Cortex of kidney (tissue), 1 donor: ENCODE data around the gene DDX24.

ENCODE experiments used
- DNase-seq: peaks from one replicate; lab custom pipeline; 2025; lab: John Stamatoyannopoulos, UW

The DDX24 gene

GRCh38 chr14:94010625-94011024 is 70.4 kb downstream of the DDX24 start:
- no peak for DNase-seq

DNA sequence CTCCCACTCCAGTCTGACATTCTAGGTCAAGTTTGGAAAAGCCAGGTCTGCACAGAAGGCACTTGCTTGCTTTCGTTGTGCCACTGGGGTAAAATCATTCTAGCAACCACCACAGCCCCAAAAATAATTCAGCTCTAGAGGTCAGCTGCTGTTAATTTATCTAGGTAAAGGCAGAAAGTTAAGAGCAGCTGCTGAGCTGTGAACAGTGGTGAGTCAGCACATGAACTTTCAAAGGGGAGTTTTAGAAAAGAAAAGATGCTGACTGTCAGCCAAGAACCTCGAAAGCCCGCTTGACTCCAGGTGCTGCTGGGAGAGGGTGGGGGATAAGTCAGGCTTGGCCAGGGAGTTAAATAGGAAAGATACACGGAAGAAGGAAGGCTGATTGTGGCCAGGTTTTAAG is 71.2 kb downstream of the DDX24 start:
- no peak for DNase-seq

GRCh38 chr14:94008234-94008633 is 72.8 kb downstream of the DDX24 start:
- DNase-seq = no peak

GRCh38 chr14:94005324-94006073 is 75.5 kb downstream of the DDX24 start:
- DNase-seq = no peak

DNA sequence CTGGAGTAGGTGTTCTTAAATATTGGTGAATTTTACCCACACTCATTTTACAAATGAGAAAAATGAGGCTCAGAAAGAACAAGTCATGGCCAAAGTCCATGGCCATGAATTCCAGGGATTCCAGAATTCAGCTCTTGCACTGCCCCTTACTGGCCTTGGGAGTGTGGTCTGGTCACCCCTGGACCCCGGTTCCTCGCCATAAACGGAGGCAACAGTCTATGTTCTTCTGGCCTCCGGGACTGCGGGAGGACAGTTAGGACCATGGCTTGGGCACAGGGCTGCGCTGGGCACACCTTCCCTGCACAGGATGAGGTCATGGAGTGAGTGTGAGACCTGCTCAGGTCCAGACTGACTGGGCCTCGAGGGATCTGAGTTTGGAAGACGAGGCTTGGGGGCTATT is 77.0 kb downstream of the DDX24 start:
- DNase-seq = no peak

GRCh38 chr14:94003397-94003796 is 77.6 kb downstream of the DDX24 start:
- no peak for DNase-seq

GRCh38 chr14:94001501-94002396 is 79.3 kb downstream of the DDX24 start:
- no peak for DNase-seq

GRCh38 chr14:94001016-94001415 is 80.0 kb downstream of the DDX24 start:
- no peak for DNase-seq

GRCh38 chr14:94000267-94000666 is 80.7 kb downstream of the DDX24 start:
- DNase-seq = no peak

- DNase-seq = no peak
These were observed 81.4 kb downstream of the DDX24 start for GRCh38 chr14:93999573-93999972.

DNA sequence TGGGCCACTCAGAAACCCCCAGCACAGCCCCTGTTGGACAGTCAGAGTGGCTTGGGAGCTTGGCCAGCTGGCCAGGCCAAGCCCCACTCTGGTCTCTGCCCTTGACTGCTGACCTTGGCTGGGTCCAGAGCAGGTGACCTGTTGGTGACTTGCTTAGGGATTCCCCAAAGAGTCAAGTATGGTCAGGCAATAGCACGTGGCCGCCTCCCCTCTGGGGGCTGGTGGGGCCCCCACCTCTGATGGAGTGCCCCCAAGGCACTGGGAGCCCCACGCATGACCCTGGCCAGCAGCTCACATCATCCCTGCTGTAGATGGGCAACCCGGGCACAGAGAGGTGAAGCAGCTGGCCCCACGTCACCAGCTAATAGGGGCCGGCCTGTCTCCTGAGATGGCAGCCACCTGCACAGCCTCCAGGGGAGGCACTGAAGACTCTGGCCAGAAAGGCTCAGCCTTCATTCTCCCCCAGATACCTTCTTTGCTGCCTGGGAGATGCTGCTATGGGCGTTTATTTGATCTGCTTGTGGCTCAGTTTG is 82.1 kb downstream of the DDX24 start:
- DNase-seq = no peak
